Cardiac fibroblast (primary cell): Measurements from ENCODE around the gene PTGFRN.

Experiments used
- DNase-seq, 2 donors: peaks; one replicate each; pipeline versions ENCODE4 v3.0.0 to v3.0.0-alpha.2; 2010; ENCODE audit warnings: low read depth in 2 of 2
- H3K4me3 ChIP-seq, 2 donors: replicated peaks in 1 of 2; 1 replicate in 1 of 2; 2 replicates in 1 of 2; pipeline ENCODE4 v1.5.1; 2011; ENCODE audit warnings: low read depth in 2 of 2, low read length in 2 of 2, mild to moderate bottlenecking in 2 of 2, moderate library complexity in 1 of 2
- TF ChIP-seq, protein P1 (sequence below): IDR thresholded peaks from one replicate; pipeline ENCODE4 v1.5.1; 2011; ENCODE audit warnings: low read depth, mild to moderate bottlenecking, low read length, inconsistent platforms

PTGFRN gene

DNA sequence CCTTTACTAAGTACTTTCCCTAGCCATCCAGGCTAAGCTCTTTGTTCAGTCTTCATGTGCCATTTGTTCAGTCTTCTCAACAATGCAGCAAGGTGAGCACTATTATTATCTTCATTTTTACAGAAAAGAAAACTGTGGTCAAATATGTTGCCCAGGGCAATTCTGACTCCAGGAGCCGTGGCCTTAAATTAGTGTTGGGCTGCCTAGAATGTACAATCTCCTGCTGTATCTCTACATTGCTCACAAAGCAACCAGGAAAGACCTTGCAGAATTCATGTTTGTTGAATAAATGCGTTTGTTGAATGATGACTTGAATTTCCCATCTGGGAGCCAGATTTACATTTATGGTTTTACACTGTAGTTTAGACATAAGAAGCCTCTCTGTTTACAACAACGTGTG, 106.0 kb downstream of the PTGFRN start:
- no peak overlapping the region for H3K4me3 ChIP-seq
- TF ChIP-seq, protein P1, sequence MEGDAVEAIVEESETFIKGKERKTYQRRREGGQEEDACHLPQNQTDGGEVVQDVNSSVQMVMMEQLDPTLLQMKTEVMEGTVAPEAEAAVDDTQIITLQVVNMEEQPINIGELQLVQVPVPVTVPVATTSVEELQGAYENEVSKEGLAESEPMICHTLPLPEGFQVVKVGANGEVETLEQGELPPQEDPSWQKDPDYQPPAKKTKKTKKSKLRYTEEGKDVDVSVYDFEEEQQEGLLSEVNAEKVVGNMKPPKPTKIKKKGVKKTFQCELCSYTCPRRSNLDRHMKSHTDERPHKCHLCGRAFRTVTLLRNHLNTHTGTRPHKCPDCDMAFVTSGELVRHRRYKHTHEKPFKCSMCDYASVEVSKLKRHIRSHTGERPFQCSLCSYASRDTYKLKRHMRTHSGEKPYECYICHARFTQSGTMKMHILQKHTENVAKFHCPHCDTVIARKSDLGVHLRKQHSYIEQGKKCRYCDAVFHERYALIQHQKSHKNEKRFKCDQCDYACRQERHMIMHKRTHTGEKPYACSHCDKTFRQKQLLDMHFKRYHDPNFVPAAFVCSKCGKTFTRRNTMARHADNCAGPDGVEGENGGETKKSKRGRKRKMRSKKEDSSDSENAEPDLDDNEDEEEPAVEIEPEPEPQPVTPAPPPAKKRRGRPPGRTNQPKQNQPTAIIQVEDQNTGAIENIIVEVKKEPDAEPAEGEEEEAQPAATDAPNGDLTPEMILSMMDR: no peak
- DNase-seq: no peak

- no peak for DNase-seq
- H3K4me3 ChIP-seq: no peak overlapping the region
- TF ChIP-seq, protein P1: no peak
Measured at GRCh38 chr1:117017062-117017461, 107.3 kb downstream of the PTGFRN start.

DNA sequence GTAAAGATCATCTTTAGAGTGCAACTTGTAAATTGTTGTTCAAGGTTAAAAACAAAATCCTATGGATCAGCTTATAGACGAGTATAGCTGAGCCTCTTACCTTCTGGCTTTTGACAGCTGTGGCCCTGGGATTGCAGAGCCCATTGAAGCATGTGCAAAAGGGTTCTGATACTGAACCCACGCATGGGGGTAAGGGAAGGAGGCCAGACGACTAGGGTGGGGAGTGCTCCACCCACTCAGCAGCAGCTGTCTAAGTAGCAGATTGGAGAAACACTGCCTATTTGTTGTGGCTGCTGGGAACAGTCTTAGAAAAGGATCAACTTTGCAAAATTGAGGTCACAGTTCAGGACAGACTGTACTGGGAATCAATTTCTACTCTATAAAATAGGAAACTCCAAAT, 107.9 kb downstream of the PTGFRN start:
- TF ChIP-seq, protein P1: no peak
- H3K4me3 ChIP-seq: no peak overlapping the region
- DNase-seq: peak in 1 of 2 donors; percentile 39

GRCh38 chr1:117020526-117021156, 110.9 kb downstream of the PTGFRN start:
- no peak for DNase-seq
- TF ChIP-seq, protein P1: no peak
- H3K4me3 ChIP-seq: no peak overlapping the region

DNA sequence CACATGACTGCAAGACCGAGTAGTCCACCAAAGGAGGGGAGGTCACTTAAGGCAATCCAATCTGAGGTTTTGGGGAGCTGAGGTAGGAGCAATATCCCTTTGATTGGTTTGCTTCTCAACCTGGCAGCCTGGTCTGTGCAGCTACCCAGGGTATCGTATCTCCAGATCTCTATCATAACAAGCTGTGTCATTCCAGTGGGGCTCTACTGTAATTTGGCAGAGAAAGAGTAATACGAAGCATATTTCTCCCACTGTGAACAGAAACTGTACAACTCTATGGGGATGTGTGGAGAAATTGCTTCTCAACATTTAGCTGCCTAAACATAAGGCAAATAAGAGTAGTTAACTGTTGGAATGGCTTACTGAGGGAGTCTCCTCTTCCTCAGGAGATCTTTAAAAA, 112.4 kb downstream of the PTGFRN start:
- TF ChIP-seq, protein P1: no peak

GRCh38 chr1:117025568-117025967, 115.9 kb downstream of the PTGFRN start:
- DNase-seq: no peak
- TF ChIP-seq, protein P1: no peak
- H3K4me3 ChIP-seq: no peak overlapping the region

More for the DNA sequence above, 112.4 kb downstream of the PTGFRN start:
- no peak overlapping the region for H3K4me3 ChIP-seq
- no peak for DNase-seq

- no peak overlapping the region for H3K4me3 ChIP-seq
- TF ChIP-seq, protein P1: no peak
- DNase-seq: peak; percentile 76 to 89
Measured at GRCh38 chr1:117026361-117026760, 116.6 kb downstream of the PTGFRN start.
